Tongue (tissue), 3 donors: Measurements from ENCODE around the gene VTCN1. TPM values are rescaled to one million over a fixed set of nuclear protein-coding genes. Genes with fewer than 3 reads are reported as not detected.
A peak's percentile ranks its signal among the peaks of the same experiment; 100 is the strongest.

Source experiments
- DNase-seq: peaks from one replicate; pipeline ENCODE4 v3.0.0-alpha.2; 2015
- small RNA-seq: library from RNA; depleted of rRNA; stranded (forward); fragments of <200 nt; gene quantifications from one replicate; pipeline ENCODE3, GENCODE V24; 2014; ENCODE audit warnings: low replicate concordance
- total RNA-seq: library from RNA; depleted of rRNA; stranded (reverse); fragments of >200 nt; gene quantifications from one replicate; pipeline ENCODE4 v1.2.3, GENCODE V29; 2014

Gene VTCN1
- total RNA-seq, 1 donor from 2014 or later, result 3.8 TPM

GRCh38 chr1:117094841-117095604 is 115.7 kb downstream of the VTCN1 start:
- DNase-seq, result no peak

DNA sequence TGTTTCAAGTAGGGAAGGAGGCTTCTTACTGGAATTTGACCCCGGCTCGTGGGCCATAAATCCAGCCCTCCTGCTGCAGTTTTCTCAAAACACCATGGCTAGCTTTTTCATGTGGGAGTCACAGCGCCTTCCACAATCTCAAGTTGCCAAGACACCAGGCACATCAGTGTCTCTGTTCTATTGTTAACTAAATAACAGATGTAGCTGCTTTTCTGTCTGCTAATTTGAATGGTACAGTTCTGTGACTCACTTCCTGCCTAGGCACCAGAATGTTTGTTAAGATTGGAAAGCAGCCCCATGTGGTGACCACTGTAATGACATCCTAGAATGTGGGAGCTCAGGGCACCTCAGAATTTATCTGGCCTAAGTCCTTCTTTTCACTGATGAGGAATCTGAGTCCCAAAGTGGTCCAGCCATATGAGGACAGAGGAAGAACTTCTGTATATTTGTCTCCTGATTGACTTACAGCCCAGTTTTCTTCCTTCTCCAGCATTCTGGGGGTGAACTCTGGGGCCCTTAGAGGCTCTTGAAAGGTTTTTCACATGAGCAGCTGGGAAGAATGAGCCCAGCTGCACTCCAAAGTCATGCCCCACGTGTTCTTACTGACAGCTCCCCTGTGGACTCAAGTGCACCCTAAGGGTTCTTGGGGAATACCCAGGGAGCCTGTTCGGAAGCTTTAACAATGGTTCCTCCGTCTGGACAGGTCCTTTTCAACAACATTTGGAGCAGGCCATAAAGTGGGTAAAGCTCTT is 116.7 kb downstream of the VTCN1 start:
- DNase-seq, result no peak

Small RNA genes within 50 kb of the gene (small RNA-seq; reads per million reads assigned to genes)
- gene MIR942 (2.3 reads per million, percentile 90 among the genes with 10 or more reads in this experiment), gene RF00017 (not detected)

Other genes with a start within 250 kb of the VTCN1 start
- 3.0 TPM for gene CD101, start 209.2 kb downstream of the VTCN1 start, total RNA-seq
- gene TTF2, start 150.6 kb downstream of the VTCN1 start, total RNA-seq, result 12.3 TPM
- gene TRIM45, start 89.2 kb downstream of the VTCN1 start, total RNA-seq, result 11.6 TPM
- gene MAN1A2, start 156.5 kb upstream of the VTCN1 start, total RNA-seq, result 46.0 TPM